ENCODE measurements around the gene DENND1A.

- TF ChIP-seq GATA2 (IDR thresholded peaks at IDR 0.05; ENCODE audit: low read depth, low read length) = no peak
- no peak for TF ChIP-seq GATA3 (IDR thresholded peaks at IDR 0.05; ENCODE audit: low read depth, low read length)
Observed at GRCh38 chr9:123604861-123605260, 325.1 kb downstream of the DENND1A start.

Measured in SH-SY5Y (cell line).